ENCODE measurements around the gene TCEAL7.

TCEAL7 gene

DNA sequence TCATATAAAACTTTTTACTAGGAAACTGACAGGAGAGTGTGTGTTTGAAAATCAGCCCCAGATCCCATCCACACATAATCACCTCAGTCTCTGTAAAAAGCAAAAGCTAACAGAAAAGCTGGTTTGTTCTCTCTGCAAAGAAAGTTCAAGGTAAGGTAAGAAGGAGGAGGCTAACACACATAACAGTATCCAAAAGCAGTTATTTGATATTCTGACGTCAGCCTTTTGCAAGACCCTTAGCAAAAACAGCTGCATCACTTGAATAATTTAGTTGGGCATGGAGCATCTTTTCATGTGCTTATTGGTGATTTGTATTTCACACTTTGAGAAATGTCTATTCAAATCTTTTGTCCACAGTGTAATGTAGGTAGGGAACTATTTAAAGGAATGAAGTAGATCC is 31.8 kb downstream of the TCEAL7 start:
- Mint-ChIP-seq H3K27me3 (ENCODE audit: low read depth, poor library complexity) (no peaks in the 10 kb centered on the region), H3K4me1 (peaks cover 14% of the 10 kb centered on the region), H3K27ac (no peak overlapping the region), H3K4me3 (no peak overlapping the region), H3K9me3 (peaks cover 30% of the 10 kb centered on the region), H3K36me3 (ENCODE audit: low read depth) (peaks cover 17% of the 10 kb centered on the region)
- TF ChIP-seq, protein P1, sequence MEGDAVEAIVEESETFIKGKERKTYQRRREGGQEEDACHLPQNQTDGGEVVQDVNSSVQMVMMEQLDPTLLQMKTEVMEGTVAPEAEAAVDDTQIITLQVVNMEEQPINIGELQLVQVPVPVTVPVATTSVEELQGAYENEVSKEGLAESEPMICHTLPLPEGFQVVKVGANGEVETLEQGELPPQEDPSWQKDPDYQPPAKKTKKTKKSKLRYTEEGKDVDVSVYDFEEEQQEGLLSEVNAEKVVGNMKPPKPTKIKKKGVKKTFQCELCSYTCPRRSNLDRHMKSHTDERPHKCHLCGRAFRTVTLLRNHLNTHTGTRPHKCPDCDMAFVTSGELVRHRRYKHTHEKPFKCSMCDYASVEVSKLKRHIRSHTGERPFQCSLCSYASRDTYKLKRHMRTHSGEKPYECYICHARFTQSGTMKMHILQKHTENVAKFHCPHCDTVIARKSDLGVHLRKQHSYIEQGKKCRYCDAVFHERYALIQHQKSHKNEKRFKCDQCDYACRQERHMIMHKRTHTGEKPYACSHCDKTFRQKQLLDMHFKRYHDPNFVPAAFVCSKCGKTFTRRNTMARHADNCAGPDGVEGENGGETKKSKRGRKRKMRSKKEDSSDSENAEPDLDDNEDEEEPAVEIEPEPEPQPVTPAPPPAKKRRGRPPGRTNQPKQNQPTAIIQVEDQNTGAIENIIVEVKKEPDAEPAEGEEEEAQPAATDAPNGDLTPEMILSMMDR (IDR thresholded peaks at IDR 0.05): no peak
- DNase-seq: no peak

DNA sequence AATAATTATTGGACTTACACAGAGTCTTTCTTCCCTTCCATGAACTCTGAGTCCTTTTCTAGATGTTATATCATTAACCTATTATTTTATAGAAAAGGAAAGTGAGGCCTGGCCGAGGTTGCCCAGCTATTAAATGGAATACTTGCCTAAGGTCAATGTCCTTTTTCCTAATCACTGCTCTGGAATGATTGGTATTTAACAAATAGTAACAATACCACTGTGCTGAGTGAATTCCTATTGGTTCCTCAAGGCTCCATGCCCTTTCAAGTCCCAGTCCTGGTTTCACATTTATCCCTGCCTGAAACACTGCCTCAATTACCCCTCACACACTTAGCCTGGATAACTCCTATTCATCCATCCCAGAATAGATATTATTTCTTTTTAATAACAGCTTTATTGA is 32.4 kb downstream of the TCEAL7 start:
- no peak overlapping the region for H3K4me3 Mint-ChIP-seq
- TF ChIP-seq, protein P1 (IDR thresholded peaks at IDR 0.05): no peak
- H3K27me3 Mint-ChIP-seq (ENCODE audit: low read depth, poor library complexity): no peaks in the 10 kb centered on the region
- H3K27ac Mint-ChIP-seq: no peak overlapping the region
- H3K4me1 Mint-ChIP-seq: peaks cover 13% of the 10 kb centered on the region
- no peak for DNase-seq
- H3K36me3 Mint-ChIP-seq (ENCODE audit: low read depth): peaks cover 14% of the 10 kb centered on the region
- peaks cover 37% of the 10 kb centered on the region for H3K9me3 Mint-ChIP-seq

DNA sequence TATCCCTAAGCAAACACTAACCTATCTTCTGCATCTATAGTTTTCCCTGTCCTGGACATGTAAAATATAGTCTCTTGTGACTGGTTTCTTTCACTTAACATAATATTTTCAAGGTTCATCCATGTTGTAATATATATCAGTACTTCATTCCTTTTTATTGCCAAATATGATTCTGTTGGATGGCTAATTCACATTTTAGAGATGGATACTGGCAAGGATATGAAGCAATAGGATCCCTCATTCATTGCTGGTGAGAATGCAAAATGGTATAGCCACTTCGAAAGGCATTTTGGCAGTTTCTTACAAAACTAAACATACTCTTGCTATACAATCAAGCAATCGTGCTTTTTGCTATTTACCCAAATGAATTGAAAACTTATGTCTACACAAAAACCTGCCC is 33.0 kb downstream of the TCEAL7 start:
- TF ChIP-seq, protein P1 (IDR thresholded peaks at IDR 0.05): no peak
- Mint-ChIP-seq H3K9me3 (peaks cover 40% of the 10 kb centered on the region), H3K27me3 (ENCODE audit: low read depth, poor library complexity) (no peaks in the 10 kb centered on the region)

DNA sequence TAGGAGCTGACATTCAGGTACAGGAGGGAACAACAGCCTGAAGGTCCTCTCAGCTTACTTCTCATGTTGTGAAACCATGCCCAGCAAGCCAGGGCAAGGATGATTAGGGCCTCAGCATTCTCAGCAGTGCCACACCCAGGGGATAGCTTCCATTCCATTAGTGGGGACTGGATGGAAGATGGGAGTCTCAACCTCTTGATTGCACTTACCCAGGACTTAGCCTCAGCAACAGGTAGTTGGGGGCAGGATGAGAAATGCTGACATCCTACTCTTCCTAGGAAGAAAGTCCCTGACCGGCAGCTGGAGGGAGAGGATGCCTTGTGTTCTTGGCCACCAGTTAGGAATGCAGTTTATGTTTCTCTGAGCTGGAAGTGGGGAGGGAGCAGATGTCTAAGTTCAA is 37.5 kb downstream of the TCEAL7 start:
- Mint-ChIP-seq H3K36me3 (ENCODE audit: low read depth) (no peaks in the 10 kb centered on the region), H3K27me3 (ENCODE audit: low read depth, poor library complexity) (no peaks in the 10 kb centered on the region), H3K4me3 (no peak overlapping the region), H3K9me3 (peaks cover 40% of the 10 kb centered on the region), H3K4me1 (peaks cover 12% of the 10 kb centered on the region), H3K27ac (no peak overlapping the region)
- DNase-seq: no peak
- TF ChIP-seq, protein P1 (IDR thresholded peaks at IDR 0.05): no peak

More for the DNA sequence above, 33.0 kb downstream of the TCEAL7 start:
- no peak overlapping the region for H3K27ac Mint-ChIP-seq
- no peak overlapping the region for H3K4me3 Mint-ChIP-seq
- peaks cover 9% of the 10 kb centered on the region for H3K4me1 Mint-ChIP-seq
- peaks cover 9% of the 10 kb centered on the region for H3K36me3 Mint-ChIP-seq (ENCODE audit: low read depth)
- DNase-seq: no peak

DNA sequence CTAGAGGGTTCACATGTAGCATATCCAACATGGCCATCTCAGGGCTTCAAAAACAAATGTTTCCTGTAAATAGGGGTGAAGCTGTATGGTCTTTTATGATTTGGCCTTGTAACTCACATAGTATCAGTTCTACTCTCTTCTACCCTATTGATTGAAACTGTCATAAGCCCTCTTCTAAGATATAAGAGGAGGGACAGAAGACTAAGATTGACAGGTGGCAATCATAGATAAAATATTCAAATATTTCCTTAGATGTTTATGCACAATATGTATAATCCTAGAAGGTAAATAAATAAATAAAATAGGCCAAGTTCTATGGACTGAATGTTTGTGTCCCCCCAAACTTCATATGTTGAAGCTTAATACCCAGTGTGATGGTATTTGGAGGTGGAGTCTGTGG is 39.4 kb downstream of the TCEAL7 start:
- no peak overlapping the region for H3K27ac Mint-ChIP-seq
- DNase-seq: no peak
- no peak overlapping the region for H3K4me3 Mint-ChIP-seq
- no peaks in the 10 kb centered on the region for H3K36me3 Mint-ChIP-seq (ENCODE audit: low read depth)
- H3K27me3 Mint-ChIP-seq (ENCODE audit: low read depth, poor library complexity): no peaks in the 10 kb centered on the region
- peaks cover 12% of the 10 kb centered on the region for H3K4me1 Mint-ChIP-seq
- TF ChIP-seq, protein P1 (IDR thresholded peaks at IDR 0.05): no peak
- peaks cover 39% of the 10 kb centered on the region for H3K9me3 Mint-ChIP-seq

DNA sequence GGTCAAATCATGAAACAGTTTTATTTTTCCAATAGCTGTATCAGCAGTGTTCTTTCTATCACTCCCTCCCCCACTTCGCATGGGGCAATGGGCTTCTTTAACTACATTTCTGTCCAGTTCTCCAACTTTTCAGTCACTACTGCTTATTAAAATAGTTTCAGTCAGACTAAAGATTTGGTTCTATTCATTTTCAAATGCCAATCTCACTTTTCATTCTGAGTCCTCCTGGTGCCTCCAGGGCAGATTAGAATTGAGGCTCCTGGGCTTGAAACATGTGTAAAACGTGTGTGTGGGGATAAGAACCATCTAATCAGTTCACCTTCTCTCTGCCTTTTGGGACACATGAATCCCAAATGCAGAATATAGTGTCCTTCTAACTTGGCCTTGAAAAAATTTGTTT is 42.8 kb downstream of the TCEAL7 start:
- no peak for DNase-seq
- H3K4me3 Mint-ChIP-seq: no peak overlapping the region
- TF ChIP-seq, protein P1 (IDR thresholded peaks at IDR 0.05): no peak
- no peak overlapping the region for H3K27ac Mint-ChIP-seq
- peaks cover 25% of the 10 kb centered on the region for H3K9me3 Mint-ChIP-seq
- peaks cover 17% of the 10 kb centered on the region for H3K4me1 Mint-ChIP-seq
- H3K36me3 Mint-ChIP-seq (ENCODE audit: low read depth): peaks cover 8% of the 10 kb centered on the region
- no peaks in the 10 kb centered on the region for H3K27me3 Mint-ChIP-seq (ENCODE audit: low read depth, poor library complexity)

Data from nephron progenitor cell (in vitro differentiated cells).